Neural cell (in vitro differentiated cells): Measurements from ENCODE around the gene CRB3. TPM values are rescaled to one million over a fixed set of nuclear protein-coding genes. Genes with fewer than 3 reads are reported as not detected.

ENCODE experiments used
- H2AFZ ChIP-seq: fragments of 200-600, 300-800 bp; sonication (generic), shearing (Covaris generic); 2 replicates; pipeline ENCODE4 v1.6.0; 2014; ENCODE audit warnings: low read depth, mild to moderate bottlenecking, antibody characterized with exemption, low read length, moderate library complexity
- H3F3A ChIP-seq: fragments of 200-600 bp; shearing (Covaris generic); 2 replicates; pipeline ENCODE4 v1.6.1; 2016; ENCODE audit warnings: mild to moderate bottlenecking, moderate library complexity, mixed read lengths, antibody characterized with exemption, low read length; ENCODE audit not compliant: insufficient read depth, poor library complexity, severe bottlenecking
- H3K27ac ChIP-seq: fragments of 200-600, 300-800 bp; sonication (generic), shearing (Covaris generic); 2 replicates; pipeline ENCODE4 v1.5.1; 2014; ENCODE audit warnings: mild to moderate bottlenecking, low read length, moderate library complexity
- H3K27me3 ChIP-seq: fragments of 300-800, 200-600 bp; sonication (generic), shearing (Covaris generic); 2 replicates; pipeline ENCODE4 v1.6.0; 2014; ENCODE audit warnings: mild to moderate bottlenecking, low read depth, low read length, moderate library complexity; ENCODE audit not compliant: insufficient read depth
- H3K36me3 ChIP-seq: fragments of 300-800, 200-600 bp; sonication (generic), shearing (Covaris generic); 2 replicates; pipeline ENCODE4 v1.5.1; 2014; ENCODE audit warnings: mild to moderate bottlenecking, antibody characterized with exemption, low read length, moderate library complexity; ENCODE audit not compliant: insufficient read depth
- H3K4me2 ChIP-seq: fragments of 300-800, 200-600 bp; sonication (generic), shearing (Covaris generic); 2 replicates; pipeline ENCODE4 v1.6.0; 2014; ENCODE audit warnings: mild to moderate bottlenecking, low read length
- H3K4me3 ChIP-seq: fragments of 300-800, 200-600 bp; sonication (generic), shearing (Covaris generic); 2 replicates; pipeline ENCODE4 v1.5.1; 2014; ENCODE audit warnings: mild to moderate bottlenecking, low read length, moderate library complexity
- H3K79me2 ChIP-seq: fragments of 200-600 bp; shearing (Covaris generic); replicated peaks from 2 replicates; pipeline ENCODE4 v1.6.0; 2014; ENCODE audit warnings: mild to moderate bottlenecking, low read length, moderate library complexity; ENCODE audit not compliant: insufficient read depth
- H3K9ac ChIP-seq: fragments of 300-800, 200-600 bp; sonication (generic), shearing (Covaris generic); 2 replicates; pipeline ENCODE4 v1.6.1; 2016; ENCODE audit warnings: mild to moderate bottlenecking, low read length, mixed read lengths
- H3K9me2 ChIP-seq: fragments of 200-600 bp; shearing (Covaris generic); 2 replicates; pipeline ENCODE4 v1.6.1; 2016; ENCODE audit warnings: mild to moderate bottlenecking, low read length, mixed read lengths; ENCODE audit not compliant: insufficient read depth
- H3K9me3 ChIP-seq: fragments of 200-600, 300-800 bp; sonication (generic), shearing (Covaris generic); 2 replicates; pipeline ENCODE4 v1.6.1; 2016; ENCODE audit warnings: mild to moderate bottlenecking, mixed run types, low read length, moderate library complexity, mixed read lengths
- H4K20me1 ChIP-seq: fragments of 200-600 bp; shearing (Covaris generic); 2 replicates; pipeline ENCODE4 v1.6.1; 2016; ENCODE audit warnings: mild to moderate bottlenecking, mixed run types; ENCODE audit not compliant: insufficient read depth
- EP300 ChIP-seq: fragments of 450-650 bp; conservative IDR thresholded peaks from 2 replicates; pipeline ENCODE4 v1.6.1; 2014; ENCODE audit warnings: antibody characterized with exemption, mild to moderate bottlenecking, moderate library complexity; ENCODE audit not compliant: poor library complexity, severe bottlenecking
- EZH2 ChIP-seq: fragments of 200-600, 300-800 bp; shearing (Covaris generic), sonication (generic); IDR thresholded peaks from 2 replicates; pipeline ENCODE4 v1.6.1; 2014; ENCODE audit warnings: antibody characterized with exemption, low read length, borderline replicate concordance, mild to moderate bottlenecking; ENCODE audit not compliant: insufficient read depth, poor library complexity, severe bottlenecking
- MXI1 ChIP-seq: fragments of 450-650 bp; conservative IDR thresholded peaks from 2 replicates; pipeline ENCODE4 v1.6.1; 2014; ENCODE audit warnings: antibody characterized with exemption, mild to moderate bottlenecking; ENCODE audit not compliant: poor library complexity, severe bottlenecking
- POLR2AphosphoS5 ChIP-seq: IDR thresholded peaks from 2 replicates; pipeline ENCODE4 v1.6.1; 2012
- RAD21 ChIP-seq: fragments of 450-650 bp; conservative IDR thresholded peaks from 2 replicates; pipeline ENCODE4 v1.6.1; 2014; ENCODE audit warnings: antibody characterized with exemption, mild to moderate bottlenecking, moderate library complexity
- SMC3 ChIP-seq: fragments of 450-650 bp; conservative IDR thresholded peaks from 2 replicates; pipeline ENCODE4 v1.6.1; 2014; ENCODE audit warnings: antibody characterized with exemption, mild to moderate bottlenecking, moderate library complexity; ENCODE audit not compliant: poor library complexity
- TAF1 ChIP-seq: IDR thresholded peaks from 2 replicates; pipeline ENCODE4 v1.6.1; 2012; ENCODE audit warnings: low read depth
- polyA plus RNA-seq: library from polyadenylated mRNA; depleted of rRNA; stranded (reverse); fragments of >200 nt; gene quantifications from 2 replicates; pipeline ENCODE4 v1.2.3, GENCODE V29; 2014
- TF ChIP-seq, protein P1 (sequence below): IDR thresholded peaks from 2 replicates; pipeline ENCODE4 v1.6.1; 2012; ENCODE audit warnings: borderline replicate concordance
- TF ChIP-seq, protein P2 (sequence below): fragments of 450-650 bp; IDR thresholded peaks from 2 replicates; pipeline ENCODE4 v1.5.1; 2014; ENCODE audit warnings: antibody characterized with exemption, mild to moderate bottlenecking, moderate library complexity; ENCODE audit not compliant: poor library complexity, severe bottlenecking

CRB3 gene
- polyA plus RNA-seq, 1 donor from 2014 or later, result 0.43 TPM

DNA sequence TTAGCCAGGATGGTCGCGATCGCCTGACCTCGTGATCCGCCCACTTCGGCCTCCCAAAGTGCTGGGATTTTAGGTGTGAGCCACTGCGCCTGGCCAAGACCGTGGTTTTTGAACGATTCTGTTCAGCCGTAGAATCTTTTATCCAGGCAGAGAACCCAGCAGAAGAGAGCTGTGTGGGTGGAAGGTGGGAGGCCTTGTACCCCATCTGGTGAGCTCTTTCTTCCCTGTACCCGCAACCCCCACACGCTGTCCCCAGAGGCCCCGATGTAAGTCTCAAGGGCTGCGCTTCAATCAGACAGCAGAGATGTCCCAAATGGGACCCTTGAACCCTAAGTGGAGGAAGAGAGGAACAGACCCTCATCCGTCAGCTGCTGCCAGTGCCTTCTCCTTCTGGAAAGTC, 8.1 kb upstream of the CRB3 start:
- Histone ChIP-seq H3K9me3 (peaks cover 11% of the 10 kb centered on the region), H4K20me1 (no peaks in the 10 kb centered on the region), H3F3A (no peaks in the 10 kb centered on the region), H3K27ac (no peak overlapping the region), H2AFZ (no peak overlapping the region), H3K79me2 (no peaks in the 10 kb centered on the region), H3K4me3 (no peak overlapping the region), H3K36me3 (peaks cover 25% of the 10 kb centered on the region), H3K9ac (no peak overlapping the region), H3K4me2 (no peak overlapping the region), H3K27me3 (no peaks in the 10 kb centered on the region), H3K9me2 (no peaks in the 10 kb centered on the region)
- TF ChIP-seq SMC3, result no peak
- TF ChIP-seq TAF1, result no peak
- TF ChIP-seq, protein P1, sequence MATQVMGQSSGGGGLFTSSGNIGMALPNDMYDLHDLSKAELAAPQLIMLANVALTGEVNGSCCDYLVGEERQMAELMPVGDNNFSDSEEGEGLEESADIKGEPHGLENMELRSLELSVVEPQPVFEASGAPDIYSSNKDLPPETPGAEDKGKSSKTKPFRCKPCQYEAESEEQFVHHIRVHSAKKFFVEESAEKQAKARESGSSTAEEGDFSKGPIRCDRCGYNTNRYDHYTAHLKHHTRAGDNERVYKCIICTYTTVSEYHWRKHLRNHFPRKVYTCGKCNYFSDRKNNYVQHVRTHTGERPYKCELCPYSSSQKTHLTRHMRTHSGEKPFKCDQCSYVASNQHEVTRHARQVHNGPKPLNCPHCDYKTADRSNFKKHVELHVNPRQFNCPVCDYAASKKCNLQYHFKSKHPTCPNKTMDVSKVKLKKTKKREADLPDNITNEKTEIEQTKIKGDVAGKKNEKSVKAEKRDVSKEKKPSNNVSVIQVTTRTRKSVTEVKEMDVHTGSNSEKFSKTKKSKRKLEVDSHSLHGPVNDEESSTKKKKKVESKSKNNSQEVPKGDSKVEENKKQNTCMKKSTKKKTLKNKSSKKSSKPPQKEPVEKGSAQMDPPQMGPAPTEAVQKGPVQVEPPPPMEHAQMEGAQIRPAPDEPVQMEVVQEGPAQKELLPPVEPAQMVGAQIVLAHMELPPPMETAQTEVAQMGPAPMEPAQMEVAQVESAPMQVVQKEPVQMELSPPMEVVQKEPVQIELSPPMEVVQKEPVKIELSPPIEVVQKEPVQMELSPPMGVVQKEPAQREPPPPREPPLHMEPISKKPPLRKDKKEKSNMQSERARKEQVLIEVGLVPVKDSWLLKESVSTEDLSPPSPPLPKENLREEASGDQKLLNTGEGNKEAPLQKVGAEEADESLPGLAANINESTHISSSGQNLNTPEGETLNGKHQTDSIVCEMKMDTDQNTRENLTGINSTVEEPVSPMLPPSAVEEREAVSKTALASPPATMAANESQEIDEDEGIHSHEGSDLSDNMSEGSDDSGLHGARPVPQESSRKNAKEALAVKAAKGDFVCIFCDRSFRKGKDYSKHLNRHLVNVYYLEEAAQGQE, result no peak
- no peak for TF ChIP-seq RAD21
- TF ChIP-seq EP300, result no peak
- no peak for TF ChIP-seq EZH2
- TF ChIP-seq MXI1, result no peak
- TF ChIP-seq, protein P2, sequence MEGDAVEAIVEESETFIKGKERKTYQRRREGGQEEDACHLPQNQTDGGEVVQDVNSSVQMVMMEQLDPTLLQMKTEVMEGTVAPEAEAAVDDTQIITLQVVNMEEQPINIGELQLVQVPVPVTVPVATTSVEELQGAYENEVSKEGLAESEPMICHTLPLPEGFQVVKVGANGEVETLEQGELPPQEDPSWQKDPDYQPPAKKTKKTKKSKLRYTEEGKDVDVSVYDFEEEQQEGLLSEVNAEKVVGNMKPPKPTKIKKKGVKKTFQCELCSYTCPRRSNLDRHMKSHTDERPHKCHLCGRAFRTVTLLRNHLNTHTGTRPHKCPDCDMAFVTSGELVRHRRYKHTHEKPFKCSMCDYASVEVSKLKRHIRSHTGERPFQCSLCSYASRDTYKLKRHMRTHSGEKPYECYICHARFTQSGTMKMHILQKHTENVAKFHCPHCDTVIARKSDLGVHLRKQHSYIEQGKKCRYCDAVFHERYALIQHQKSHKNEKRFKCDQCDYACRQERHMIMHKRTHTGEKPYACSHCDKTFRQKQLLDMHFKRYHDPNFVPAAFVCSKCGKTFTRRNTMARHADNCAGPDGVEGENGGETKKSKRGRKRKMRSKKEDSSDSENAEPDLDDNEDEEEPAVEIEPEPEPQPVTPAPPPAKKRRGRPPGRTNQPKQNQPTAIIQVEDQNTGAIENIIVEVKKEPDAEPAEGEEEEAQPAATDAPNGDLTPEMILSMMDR, result no peak
- no peak for TF ChIP-seq POLR2AphosphoS5

DNA sequence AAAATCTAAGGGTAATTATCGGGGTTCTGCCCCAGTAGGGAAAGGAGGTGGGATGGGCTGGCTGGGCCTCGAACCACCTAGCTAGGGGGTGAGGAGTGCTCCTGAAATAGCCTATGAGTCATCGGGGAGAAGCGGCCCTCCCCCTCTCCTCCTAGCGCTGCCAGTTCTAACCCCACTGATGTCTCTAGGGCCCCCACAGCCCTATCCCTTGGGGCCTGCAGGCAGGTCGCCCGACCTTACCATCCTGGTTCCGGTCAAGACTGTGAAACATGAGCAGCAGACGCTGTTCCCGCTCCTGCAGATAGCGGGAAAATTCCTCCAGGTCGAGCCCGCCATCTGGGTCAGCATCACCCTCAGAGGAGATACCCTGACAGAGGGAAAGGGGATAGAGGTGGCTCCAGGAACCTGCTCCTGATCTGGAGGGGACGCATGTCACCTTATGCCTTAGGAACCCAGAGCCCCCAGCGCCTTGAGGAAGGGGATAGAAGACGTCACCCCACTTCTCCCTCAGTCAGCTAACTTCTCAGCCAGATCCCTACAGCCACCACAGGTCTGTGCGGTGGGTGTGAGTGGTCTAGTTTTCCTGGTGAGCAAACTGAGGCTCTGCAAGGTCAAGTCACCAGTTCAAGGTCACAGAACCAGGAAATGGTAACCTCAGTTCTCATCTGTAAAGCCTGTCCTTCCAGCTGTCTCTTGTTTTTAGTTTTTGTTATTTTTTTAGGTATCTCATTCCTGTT, 5.9 kb upstream of the CRB3 start:
- Histone ChIP-seq H3K4me2 (peak overlapping the region; percentile 62), H3K4me3 (peak overlapping the region; percentile 90), H3K9ac (peak overlapping the region; percentile 67)

More for the DNA sequence above, 5.9 kb upstream of the CRB3 start:
- Histone ChIP-seq H3F3A (no peaks in the 10 kb centered on the region), H3K79me2 (no peaks in the 10 kb centered on the region), H3K27me3 (peaks cover 11% of the 10 kb centered on the region), H3K9me2 (no peaks in the 10 kb centered on the region), H3K36me3 (peaks cover 25% of the 10 kb centered on the region), H3K27ac (no peak overlapping the region), H2AFZ (no peak overlapping the region), H4K20me1 (no peaks in the 10 kb centered on the region), H3K9me3 (peaks cover 11% of the 10 kb centered on the region)
- TF ChIP-seq SMC3, result no peak
- no peak for TF ChIP-seq EZH2
- TF ChIP-seq RAD21, result no peak
- TF ChIP-seq, protein P1, result no peak
- no peak for TF ChIP-seq EP300
- TF ChIP-seq TAF1, result no peak
- TF ChIP-seq POLR2AphosphoS5, result no peak
- TF ChIP-seq, protein P2, result no peak
- no peak for TF ChIP-seq MXI1
